Lower leg skin (tissue), 3 donors: ENCODE results near the gene ACKR2.

Experiments
- POLR2A ChIP-seq, 2 donors: fragments of 450-650 bp; IDR thresholded peaks; one replicate each; pipeline ENCODE4 v1.6.1; 2016 to 2017; ENCODE audit warnings: antibody characterized with exemption in 2 of 2, mild to moderate bottlenecking in 1 of 2, moderate library complexity in 1 of 2
- TF ChIP-seq, protein P1 (sequence below), 3 donors: fragments of 450-650 bp; IDR thresholded peaks; one replicate each; pipeline ENCODE4 v1.5.1; 2016; ENCODE audit warnings: antibody characterized with exemption in 3 of 3, mild to moderate bottlenecking in 3 of 3, moderate library complexity in 2 of 3

DNA sequence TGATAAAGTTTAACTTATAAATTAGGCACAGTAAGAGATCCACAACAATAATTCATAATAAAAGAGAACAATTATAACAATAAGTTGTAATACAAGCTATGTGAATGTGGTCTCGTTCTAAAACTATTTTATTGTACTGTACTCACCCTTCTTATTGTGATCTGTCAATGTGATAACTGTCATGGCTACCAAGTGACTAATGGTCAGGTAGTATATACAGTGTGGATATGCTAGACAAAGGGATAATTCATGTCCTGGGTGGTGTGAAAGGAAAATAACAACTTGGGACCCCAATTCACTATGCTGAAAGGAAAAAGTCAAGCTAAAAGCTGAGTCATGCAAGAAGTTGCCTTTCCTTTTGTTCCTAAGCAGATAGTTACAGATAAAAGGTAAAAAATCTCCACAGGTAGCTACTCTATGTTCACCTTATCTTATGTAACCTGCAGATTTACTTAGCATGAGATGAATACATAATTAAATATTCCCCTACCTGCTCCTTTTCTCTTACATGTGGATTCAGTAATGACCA, 77.1 kb downstream of the ACKR2 start:
- TF ChIP-seq, protein P1, sequence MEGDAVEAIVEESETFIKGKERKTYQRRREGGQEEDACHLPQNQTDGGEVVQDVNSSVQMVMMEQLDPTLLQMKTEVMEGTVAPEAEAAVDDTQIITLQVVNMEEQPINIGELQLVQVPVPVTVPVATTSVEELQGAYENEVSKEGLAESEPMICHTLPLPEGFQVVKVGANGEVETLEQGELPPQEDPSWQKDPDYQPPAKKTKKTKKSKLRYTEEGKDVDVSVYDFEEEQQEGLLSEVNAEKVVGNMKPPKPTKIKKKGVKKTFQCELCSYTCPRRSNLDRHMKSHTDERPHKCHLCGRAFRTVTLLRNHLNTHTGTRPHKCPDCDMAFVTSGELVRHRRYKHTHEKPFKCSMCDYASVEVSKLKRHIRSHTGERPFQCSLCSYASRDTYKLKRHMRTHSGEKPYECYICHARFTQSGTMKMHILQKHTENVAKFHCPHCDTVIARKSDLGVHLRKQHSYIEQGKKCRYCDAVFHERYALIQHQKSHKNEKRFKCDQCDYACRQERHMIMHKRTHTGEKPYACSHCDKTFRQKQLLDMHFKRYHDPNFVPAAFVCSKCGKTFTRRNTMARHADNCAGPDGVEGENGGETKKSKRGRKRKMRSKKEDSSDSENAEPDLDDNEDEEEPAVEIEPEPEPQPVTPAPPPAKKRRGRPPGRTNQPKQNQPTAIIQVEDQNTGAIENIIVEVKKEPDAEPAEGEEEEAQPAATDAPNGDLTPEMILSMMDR (IDR thresholded peaks at IDR 0.05) = no peak
- no peak for TF ChIP-seq POLR2A (IDR thresholded peaks at IDR 0.05)
